CD4-positive, alpha-beta T cell (primary cell): ENCODE data around the gene TAC3. TPM values are rescaled to one million over a fixed set of nuclear protein-coding genes. Genes with fewer than 3 reads are reported as not detected.
"Not testable (repeated sequence)": the region's sequence is repeated elsewhere in the genome, so short reads cannot be mapped to it uniquely, and the experiment has no call there.

Experiments used
- ATAC-seq: fragments of 200-7000 bp; cut with Tn5 transposase; one replicate; pipeline ENCODE4 v1.10.0; 2022; ENCODE audit warnings: mild to moderate bottlenecking; ENCODE audit not compliant: poor library complexity
- CTCF ChIA-PET: fragments of 350-600 bp; sonication (Branson Sonifier 250); formaldehyde crosslinking; loops from one replicate; lab custom pipeline; 2021; ENCODE audit warnings: antibody characterized with exemption, inconsistent platforms; lab: Charles Lee
- POLR2A ChIA-PET: fragments of 350-600 bp; sonication (Branson Sonifier 250); formaldehyde crosslinking; loops from one replicate; lab custom pipeline; 2021; ENCODE audit warnings: antibody characterized with exemption, inconsistent platforms; lab: Charles Lee
- DNase-seq, 14 experiments: peaks; one replicate each; pipeline ENCODE4 v3.0.0-alpha.2; 2013 to 2020; ENCODE audit warnings: mixed read lengths in 2 of 14
- H3K27ac ChIP-seq, 2 donors: one replicate each; pipeline versions ENCODE4 v1.5.1 to v1.7.0; 2013; ENCODE audit warnings: low read length in 2 of 2, low read depth in 1 of 2, mild to moderate bottlenecking in 1 of 2
- H3K27me3 ChIP-seq, 2 experiments: 1 replicate in 1 of 2; 2 replicates in 1 of 2; pipeline versions ENCODE4 v1.6.1 to v1.7.0; 2013; ENCODE audit warnings: low read length in 2 of 2, control low read depth in 1 of 2, mild to moderate bottlenecking in 1 of 2, moderate library complexity in 1 of 2; ENCODE audit not compliant: insufficient read depth in 2 of 2, control insufficient read depth in 1 of 2
- H3K36me3 ChIP-seq: one replicate; pipeline ENCODE4 v1.6.1; 2013; ENCODE audit warnings: low read length, control low read depth; ENCODE audit not compliant: insufficient read depth
- H3K4me1 ChIP-seq: one replicate; pipeline ENCODE4 v1.6.1; 2013; ENCODE audit warnings: low read length, control low read depth; ENCODE audit not compliant: insufficient read depth
- H3K4me3 ChIP-seq: one replicate; pipeline ENCODE4 v1.5.1; 2013; ENCODE audit warnings: mild to moderate bottlenecking, low read length, moderate library complexity
- H3K9me3 ChIP-seq, 2 experiments: 1 replicate in 1 of 2; 2 replicates in 1 of 2; pipeline versions ENCODE4 v1.6.1 to v1.7.0; 2013; ENCODE audit warnings: low read length in 2 of 2, mild to moderate bottlenecking in 2 of 2, control low read depth in 1 of 2, moderate library complexity in 1 of 2; ENCODE audit not compliant: control insufficient read depth in 1 of 2, insufficient read depth in 1 of 2
- H3K27ac Mint-ChIP-seq: one replicate; pipeline ENCODE4 v1.8.0; 2020; ENCODE audit warnings: mixed read lengths
- H3K27me3 Mint-ChIP-seq: one replicate; pipeline ENCODE4 v1.8.0; 2021; ENCODE audit warnings: mixed read lengths
- H3K36me3 Mint-ChIP-seq: one replicate; pipeline ENCODE4 v1.8.0; 2021; ENCODE audit warnings: low read depth, mixed read lengths
- H3K4me1 Mint-ChIP-seq: one replicate; pipeline ENCODE4 v1.8.0; 2021; ENCODE audit warnings: low read depth, mixed read lengths
- H3K4me3 Mint-ChIP-seq: one replicate; pipeline ENCODE4 v1.8.0; 2020; ENCODE audit warnings: mild to moderate bottlenecking, mixed read lengths
- H3K9me3 Mint-ChIP-seq: one replicate; pipeline ENCODE4 v1.8.0; 2020; ENCODE audit warnings: mixed read lengths
- CTCF ChIP-seq: fragments of 200-600 bp; IDR thresholded peaks from one replicate; pipeline ENCODE4 v1.8.0; 2022; ENCODE audit warnings: antibody characterized with exemption, mild to moderate bottlenecking
- intact Hi-C, 2 experiments: fragments of 100-400 bp; cut with DNase I in 1 of 2; cut with micrococcal nuclease in 1 of 2; formaldehyde crosslinking; loops; one replicate each; pipeline versions ENCODE4 v1.15.1 to v1.9.0; 2023 to 2025; cut with DNase I, micrococcal nuclease
- total RNA-seq, 174 experiments: library from RNA in 2 of 174; stranded (reverse) in 2 of 174; gene quantifications; one replicate each; pipeline ENCODE4 v1.2.3 and lab custom pipeline; 2021 to 2026

Gene TAC3
- total RNA-seq, 2 experiments from 2014 or later, result not detected

DNA sequence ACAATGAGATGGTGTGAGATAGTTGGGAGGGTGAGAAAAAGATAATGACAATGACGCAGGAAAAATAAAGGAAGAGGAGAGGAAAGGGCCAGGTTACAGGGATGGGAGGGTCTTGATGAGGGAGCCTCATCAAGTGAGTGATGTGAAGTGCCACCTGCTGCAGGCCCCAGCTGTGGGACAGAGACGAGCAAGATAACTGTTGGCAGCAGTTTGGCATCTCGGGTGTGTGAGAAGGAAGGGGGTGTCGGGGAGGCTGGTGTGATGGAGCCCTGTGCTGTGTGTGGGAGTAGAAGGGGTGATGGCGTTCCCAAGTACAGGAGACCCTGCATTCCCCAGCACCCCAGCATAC, 11.4 kb upstream of the TAC3 start:
- Histone ChIP-seq H3K4me3 (no peak overlapping the region), H3K9me3 (no peaks in the 10 kb centered on the region), H3K27ac (no peak overlapping the region), H3K27me3 (no peaks in the 10 kb centered on the region), H3K36me3 (no peaks in the 10 kb centered on the region), H3K4me1 (peaks cover 43% of the 10 kb centered on the region)
- CTCF ChIA-PET, result interaction anchor here (1.0 to 2.2 kb wide), 2 partner anchors 11 to 31 kb away, joined by 3 to 7 read pairs; partner anchors contain the start of gene TAC3
- Mint-ChIP-seq H3K4me3 (no peak overlapping the region), H3K4me1 (peaks cover 75% of the 10 kb centered on the region), H3K27me3 (no peaks in the 10 kb centered on the region), H3K9me3 (no peaks in the 10 kb centered on the region), H3K36me3 (no peaks in the 10 kb centered on the region), H3K27ac (peak overlapping the region; percentile 50)
- intact Hi-C loops, result no loop called here
- POLR2A ChIA-PET, result interaction anchor here (0.7 to 2.1 kb wide), 5 partner anchors 9 to 84 kb away, joined by 3 to 5 read pairs (median 4); partner anchors contain the start of genes NEMP1 and STAT6
- DNase-seq, result no peak
- ATAC-seq, result no peak
- TF ChIP-seq CTCF, result no peak

- Mint-ChIP-seq H3K9me3 (no peaks in the 10 kb centered on the region), H3K4me1 (peaks cover 72% of the 10 kb centered on the region), H3K27me3 (no peaks in the 10 kb centered on the region), H3K27ac (peak overlapping the region; percentile 50), H3K4me3 (no peak overlapping the region), H3K36me3 (no peaks in the 10 kb centered on the region)
- DNase-seq (peak in 1 of 14 experiments; percentile 39), ATAC-seq (peak; percentile 39)
- POLR2A ChIA-PET, result interaction anchor here (0.6 to 2.1 kb wide), 6 partner anchors 8 to 116 kb away, joined by 3 to 5 read pairs (median 4); partner anchors contain the start of genes NEMP1 and STAT6
- Histone ChIP-seq H3K9me3 (no peaks in the 10 kb centered on the region), H3K4me3 (no peak overlapping the region), H3K36me3 (no peaks in the 10 kb centered on the region), H3K27ac (no peak overlapping the region), H3K4me1 (peaks cover 43% of the 10 kb centered on the region), H3K27me3 (no peaks in the 10 kb centered on the region)
- CTCF ChIA-PET, result interaction anchor here (1.0 to 2.2 kb wide), 2 partner anchors 11 to 32 kb away, joined by 3 to 7 read pairs; partner anchors contain the start of gene TAC3
- TF ChIP-seq CTCF, result no peak
- intact Hi-C loops, result no loop called here
Measured at GRCh38 chr12:57027011-57027804, 10.9 kb upstream of the TAC3 start.

GRCh38 chr12:57025196-57025595, 8.9 kb upstream of the TAC3 start:
- H3K27ac ChIP-seq, result no peak overlapping the region
- intact Hi-C loops, result no loop called here
- H3K27ac Mint-ChIP-seq, result no peak overlapping the region
- peaks cover 29% of the 10 kb centered on the region for H3K4me1 ChIP-seq
- H3K36me3 Mint-ChIP-seq, result no peaks in the 10 kb centered on the region
- no peaks in the 10 kb centered on the region for H3K9me3 Mint-ChIP-seq
- peaks cover 59% of the 10 kb centered on the region for H3K4me1 Mint-ChIP-seq
- no peak for TF ChIP-seq CTCF
- H3K36me3 ChIP-seq, result no peaks in the 10 kb centered on the region
- no peaks in the 10 kb centered on the region for H3K9me3 ChIP-seq
- CTCF ChIA-PET, result interaction anchor here (1.2 kb wide), 1 partner anchor 23 kb away, joined by 5 read pairs; no protein-coding TSS in a partner anchor
- DNase-seq (no peak), ATAC-seq (no peak)
- no peak overlapping the region for H3K4me3 ChIP-seq
- no peaks in the 10 kb centered on the region for H3K27me3 ChIP-seq
- no peak overlapping the region for H3K4me3 Mint-ChIP-seq
- H3K27me3 Mint-ChIP-seq, result no peaks in the 10 kb centered on the region
- POLR2A ChIA-PET, result interaction anchor here (1.1 kb wide), 1 partner anchor 24 kb away, joined by 3 read pairs; no protein-coding TSS in a partner anchor

DNA sequence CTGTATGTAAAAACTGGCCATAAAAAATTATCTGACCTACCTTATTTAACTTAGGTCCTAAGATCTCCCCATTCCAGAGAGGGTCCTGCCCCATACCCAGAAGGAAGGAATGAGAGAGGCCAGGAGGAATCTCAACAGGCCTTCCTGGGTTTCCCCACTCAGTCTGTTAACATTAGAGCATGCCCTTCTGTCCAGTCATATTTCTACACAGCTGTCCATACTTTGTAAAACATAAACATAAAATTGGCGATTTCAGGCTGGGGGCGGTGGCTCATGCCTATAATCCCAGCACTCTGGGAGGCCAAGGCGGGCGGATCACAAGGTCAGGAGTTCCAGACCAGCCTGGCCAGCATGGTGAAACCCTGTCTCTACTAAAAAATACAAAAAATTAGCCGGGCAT, 6.0 kb upstream of the TAC3 start:
- CTCF ChIA-PET, result interaction anchor here (1.4 kb wide), 1 partner anchor 14 kb away, joined by 4 read pairs; no protein-coding TSS in a partner anchor
- ATAC-seq, H3K4me3 Mint-ChIP-seq, H3K27me3 ChIP-seq, H3K27ac ChIP-seq, H3K36me3 ChIP-seq, H3K36me3 Mint-ChIP-seq, H3K4me3 ChIP-seq, H3K27me3 Mint-ChIP-seq, intact Hi-C loops, H3K9me3 ChIP-seq, H3K9me3 Mint-ChIP-seq, DNase-seq: not testable (repeated sequence)
- Mint-ChIP-seq H3K4me1 (peaks cover 58% of the 10 kb centered on the region), H3K27ac (peak overlapping the region; percentile 14)
- POLR2A ChIA-PET, result interaction anchor here (1.2 to 1.4 kb wide), 2 partner anchors 9 to 36 kb away, joined by 3 read pairs; no protein-coding TSS in a partner anchor
- H3K4me1 ChIP-seq, result peaks cover 22% of the 10 kb centered on the region
